T follicular helper cell (primary cell): ENCODE data around the gene FOXG1.

Source experiments
- DNase-seq: peaks from one replicate; pipeline ENCODE4 v3.0.0-alpha.2; 2020; ENCODE audit warnings: low read depth
- total RNA-seq, 2 experiments: gene quantifications; one replicate each; lab custom pipeline; 2026; lab: John Stamatoyannopoulos, UW

FOXG1 gene
- total RNA-seq, result 0 to 0.06 reads per million in 2 experiments

DNA sequence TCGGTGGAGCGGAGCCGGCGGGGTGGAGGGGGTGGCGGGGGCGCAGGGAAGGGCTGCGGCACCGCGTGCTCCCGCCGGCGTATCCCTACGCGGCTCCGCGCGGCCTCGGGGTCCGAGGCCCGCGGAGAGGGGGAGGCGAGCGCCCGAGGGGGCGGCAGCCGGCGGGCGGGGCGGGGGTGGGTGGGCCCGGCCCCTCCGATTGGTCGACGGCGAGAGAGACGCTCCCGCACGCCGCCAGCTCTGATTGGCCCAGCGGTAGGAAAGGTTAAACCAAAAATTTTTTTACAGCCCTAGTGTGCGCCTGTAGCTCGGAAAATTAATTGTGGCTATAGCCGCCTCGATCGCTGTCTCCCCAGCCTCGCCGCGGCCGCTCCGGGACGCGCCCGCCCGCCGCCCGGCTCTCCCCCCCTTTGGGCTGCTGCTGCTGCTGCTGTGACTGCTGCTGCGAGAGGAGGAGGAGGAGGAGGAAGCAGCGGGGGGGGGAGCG is at the start of gene FOXG1:
Gene FOXG1 (plus strand): TSS at position 319 of the 487 bp plus-strand sequence. CDS start 493 bp downstream, outside the sequence.
- no peak for DNase-seq

DNA sequence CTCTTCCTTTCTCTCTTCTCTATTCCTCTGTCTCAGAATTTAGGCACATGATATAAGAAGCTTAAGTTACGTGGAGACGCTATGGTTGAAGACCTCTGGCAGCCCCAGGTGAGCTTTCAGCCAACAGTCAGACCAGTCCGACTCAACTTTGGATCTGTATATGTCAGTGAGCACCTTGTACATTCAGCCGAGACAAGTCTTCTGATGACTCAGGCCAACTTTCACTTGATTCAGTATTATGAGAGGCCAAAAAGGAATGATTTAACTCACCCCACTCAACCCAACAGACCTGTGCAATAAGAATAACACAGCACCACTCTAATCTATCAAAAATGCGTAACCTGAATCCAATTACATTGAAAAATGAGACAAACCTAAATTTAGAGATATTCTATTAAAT is 47.5 kb upstream of the FOXG1 start:
- DNase-seq, result no peak

DNA sequence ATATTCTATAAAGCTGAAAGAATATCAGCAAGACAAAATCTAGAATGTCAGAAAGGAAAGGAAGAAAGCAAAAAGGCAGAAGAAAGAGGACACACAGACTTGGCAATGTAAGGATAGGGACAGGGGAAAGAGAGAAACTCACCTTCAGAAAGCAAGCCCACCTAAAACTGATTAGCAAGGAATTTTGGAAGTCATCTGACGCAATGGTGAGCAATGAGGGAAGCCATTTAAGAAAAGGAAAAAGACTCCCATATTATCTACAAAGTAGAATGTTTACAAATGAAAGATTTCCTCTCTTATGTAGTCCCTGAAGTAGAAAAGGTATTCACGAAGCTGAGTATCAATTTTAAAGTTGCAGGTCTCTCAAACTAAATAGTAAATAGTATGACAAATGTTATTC is 35.2 kb upstream of the FOXG1 start:
- no peak for DNase-seq

DNA sequence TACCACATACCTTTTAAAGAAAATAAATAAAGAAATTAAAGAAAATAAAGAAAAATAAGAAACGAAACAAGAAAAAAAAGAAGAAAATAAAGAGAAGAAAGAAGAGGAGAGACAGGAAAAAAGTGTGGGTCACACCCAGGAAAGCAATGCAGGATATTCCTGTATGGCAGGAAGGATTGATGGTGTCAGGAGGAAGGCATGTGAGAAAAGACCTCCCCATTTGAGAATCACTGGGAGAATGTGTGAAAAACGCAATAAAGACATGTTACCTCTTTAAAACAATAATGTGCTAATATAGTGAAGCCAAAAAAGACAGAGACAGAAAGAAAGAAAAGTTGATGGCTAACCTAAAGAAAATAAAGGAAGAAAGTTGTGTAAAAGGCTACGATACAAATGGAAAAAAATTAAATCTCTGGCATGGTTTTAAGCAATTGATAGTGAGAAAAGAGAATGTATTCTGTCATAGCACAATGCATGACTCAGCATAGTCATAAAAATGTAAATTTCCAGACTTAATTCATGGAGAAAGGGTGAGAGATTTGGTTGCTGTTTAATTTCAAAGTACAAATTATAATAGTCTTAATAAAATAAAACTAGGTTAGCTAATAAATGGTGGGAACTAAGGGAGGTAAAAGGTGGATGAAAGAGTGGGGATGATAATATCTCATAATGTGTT is 24.3 kb upstream of the FOXG1 start:
- DNase-seq, result no peak

DNA sequence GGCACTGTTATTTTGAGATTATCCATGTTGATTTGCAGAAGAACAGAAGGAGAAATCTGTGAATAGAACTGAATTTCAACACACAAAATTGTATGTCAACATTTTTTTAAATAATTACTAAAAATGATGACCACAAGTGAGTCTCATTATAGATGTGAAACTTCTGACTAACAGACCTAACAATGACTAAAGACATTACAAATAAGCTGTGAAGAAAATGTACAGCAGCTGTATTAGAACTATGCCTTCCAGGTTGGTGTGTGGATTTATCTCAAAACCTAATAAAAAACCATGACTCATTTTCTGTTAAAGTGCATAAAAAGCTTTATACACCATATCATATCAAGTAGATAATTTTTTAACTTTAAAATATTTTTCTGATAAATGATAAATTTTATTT is 22.5 kb upstream of the FOXG1 start:
- no peak for DNase-seq

DNA sequence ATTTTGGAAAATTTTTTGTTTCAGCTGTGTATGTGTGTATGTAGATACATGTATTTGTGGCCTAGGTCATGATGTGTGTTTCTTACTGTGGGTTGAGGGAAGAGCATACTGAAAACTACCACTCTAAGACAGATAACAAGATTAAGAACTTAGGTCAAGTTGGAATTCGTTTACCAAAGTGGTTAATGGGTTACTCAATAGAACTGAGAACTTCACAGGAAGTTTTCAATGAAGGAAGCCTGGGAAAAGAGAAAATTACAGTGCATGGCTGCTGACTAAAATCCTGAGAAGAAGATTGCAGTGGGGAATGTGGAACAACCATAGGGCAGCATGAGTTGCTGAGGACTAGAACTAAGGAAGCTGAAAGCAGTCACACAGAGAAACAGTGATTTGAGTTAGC is 21.4 kb upstream of the FOXG1 start:
- DNase-seq, result no peak

DNA sequence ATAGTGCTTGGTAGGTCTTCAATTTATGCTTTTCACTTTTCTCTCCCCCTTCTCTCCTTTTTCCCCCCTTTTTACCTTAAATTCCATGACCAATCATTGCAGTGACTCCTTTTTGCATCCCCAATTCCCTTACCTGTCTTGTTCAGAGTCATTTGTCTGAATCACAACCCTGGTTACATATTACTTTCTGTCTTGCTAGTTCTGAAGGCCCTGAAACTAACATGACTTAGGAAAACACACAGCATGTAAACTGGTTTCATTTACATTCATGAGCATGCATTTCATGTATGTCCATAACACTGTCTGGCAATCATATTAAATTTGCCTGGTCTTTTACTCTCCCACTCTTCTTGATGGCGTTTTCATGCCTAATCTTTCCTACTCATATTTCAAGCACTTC is 20.3 kb upstream of the FOXG1 start:
- DNase-seq, result no peak

DNA sequence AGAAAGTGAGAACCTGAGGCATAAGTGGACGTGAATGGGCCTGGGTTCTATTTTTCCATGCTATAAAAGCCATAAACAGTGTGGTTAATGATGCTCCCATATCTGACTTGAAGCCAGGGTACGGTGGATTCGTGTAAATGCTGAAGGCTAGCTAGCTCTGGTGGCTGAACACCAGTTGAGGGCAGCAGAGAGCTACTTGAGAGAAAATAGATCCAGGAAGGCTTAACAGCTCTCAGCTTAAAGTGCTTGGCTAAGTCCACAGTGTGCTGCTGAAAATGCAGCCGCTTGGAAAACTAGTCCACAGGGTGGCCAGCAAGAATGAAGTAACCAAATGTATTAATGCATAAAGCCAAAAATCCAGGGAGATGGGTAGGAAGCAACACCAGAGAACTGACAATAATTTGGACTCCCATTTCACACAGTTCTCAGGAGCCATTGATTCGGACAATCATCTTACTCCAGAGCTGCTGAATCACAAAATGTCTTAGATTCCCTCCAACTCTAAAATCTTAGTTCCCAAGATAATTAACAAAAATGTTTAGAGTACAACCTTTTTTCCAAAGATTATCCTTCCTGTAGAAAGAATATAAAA is 15.0 kb upstream of the FOXG1 start:
- no peak for DNase-seq

DNA sequence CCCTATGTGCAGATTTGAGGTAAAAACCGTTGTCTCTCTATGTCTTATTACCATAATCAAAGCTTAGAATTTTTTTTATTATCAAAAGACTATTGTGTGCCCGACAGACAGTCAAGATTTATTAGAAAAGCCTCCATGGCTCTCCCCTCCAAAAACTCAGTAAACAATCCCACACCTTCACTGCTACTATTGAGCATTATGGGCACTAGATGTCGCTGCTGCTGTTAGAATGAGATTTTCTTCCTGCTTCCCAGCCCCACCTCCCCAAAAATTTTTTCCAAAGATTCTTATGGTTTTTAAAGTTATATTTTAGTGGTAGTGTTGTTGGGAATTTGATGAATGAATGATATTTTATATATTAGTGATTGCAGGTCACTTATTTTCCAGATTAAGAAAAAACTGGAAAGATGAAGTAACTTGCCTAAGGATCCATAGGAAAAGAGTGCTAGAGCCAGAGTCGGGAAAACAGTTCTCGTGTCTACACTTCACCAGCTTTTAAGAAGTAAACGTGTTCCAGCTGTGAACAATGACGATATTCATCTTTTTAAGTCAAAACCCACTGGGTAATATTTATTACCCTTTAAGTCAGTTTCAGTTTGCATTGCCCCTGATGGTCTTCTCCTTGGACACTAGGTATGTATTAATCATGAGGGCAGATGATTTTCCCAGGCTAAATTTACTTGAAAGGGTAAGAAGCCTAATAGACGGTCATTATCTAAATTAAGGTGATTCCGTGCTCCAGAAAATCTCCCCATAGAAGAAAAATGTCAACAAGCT is 12.2 kb upstream of the FOXG1 start:
- no peak for DNase-seq

DNA sequence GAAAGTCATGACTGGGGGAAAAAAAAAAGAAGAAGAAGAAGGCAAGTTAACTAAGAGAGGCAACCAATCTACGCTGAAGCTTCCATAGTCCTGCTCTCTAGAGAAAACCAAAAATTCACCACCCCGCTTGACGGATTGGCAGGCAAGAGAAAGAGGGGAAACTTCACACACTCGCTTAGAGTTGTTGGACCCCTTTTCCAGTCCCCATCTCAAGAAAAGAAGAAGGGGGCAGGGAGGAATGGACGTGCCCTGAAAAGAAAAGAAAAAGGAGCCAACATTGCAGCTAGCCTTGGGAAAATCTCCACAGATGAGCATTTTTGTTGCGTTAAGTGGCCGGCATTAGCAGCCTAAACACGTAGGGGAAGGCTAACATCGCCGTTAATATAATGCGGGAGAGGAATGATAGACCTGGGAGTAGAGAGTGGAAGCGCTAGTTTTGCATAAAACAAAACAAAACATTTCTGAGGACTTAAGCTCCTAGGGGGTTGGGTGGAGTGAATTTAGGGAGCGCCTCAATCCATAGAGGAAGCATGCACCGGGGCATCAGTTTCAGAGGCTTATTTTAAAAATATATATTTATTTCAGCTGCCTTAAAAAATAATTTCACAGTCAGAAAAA is 11.3 kb upstream of the FOXG1 start:
- DNase-seq, result no peak

DNA sequence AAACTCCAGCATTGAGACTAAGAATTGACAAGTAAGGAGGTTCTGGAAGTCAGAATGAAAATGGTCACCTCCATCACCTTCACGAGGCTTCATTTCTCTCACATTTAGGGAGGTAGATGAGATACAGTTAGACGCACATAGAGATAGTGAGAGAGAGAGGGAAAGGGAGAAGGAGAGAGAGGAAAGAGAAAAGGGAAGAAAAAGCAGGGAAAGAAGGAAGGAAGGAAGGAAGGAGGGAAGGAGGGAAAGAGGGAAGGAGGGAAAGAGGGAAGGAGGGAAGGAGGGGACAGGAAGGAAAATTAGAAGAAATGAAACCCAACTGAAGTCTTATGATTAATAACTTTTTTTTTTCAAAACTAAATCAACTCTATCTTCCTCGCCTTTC is 10.7 kb upstream of the FOXG1 start:
- no peak for DNase-seq

DNA sequence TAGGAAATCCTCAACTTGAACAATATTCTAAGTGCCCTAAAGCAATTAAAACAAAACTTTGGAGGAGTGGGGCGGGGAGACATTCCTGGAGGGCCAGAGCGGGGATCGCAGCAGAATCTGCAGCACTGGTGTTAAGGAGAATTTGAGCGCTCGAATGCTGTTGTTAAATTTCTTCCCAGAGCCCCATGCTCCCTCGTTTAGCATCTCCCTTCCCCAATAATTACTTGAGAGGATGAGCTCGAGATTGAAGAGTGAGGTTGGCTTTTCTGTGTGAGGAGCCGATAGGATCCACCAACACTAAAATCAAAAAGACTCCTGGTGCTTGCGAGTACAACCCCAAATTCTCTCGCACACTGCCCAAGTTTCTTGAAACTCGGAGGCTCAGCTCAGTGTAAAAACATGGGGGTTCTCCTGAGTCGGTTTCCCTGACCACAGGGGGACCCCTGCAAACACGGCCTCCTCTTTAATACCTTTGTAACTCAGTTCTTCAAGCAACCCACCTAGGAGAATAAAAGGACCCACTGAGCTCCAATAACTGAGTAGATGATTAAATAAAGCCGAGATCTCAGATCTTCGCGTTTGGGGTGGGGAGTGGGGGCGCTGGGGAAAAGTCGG is 10.2 kb upstream of the FOXG1 start:
- no peak for DNase-seq

DNA sequence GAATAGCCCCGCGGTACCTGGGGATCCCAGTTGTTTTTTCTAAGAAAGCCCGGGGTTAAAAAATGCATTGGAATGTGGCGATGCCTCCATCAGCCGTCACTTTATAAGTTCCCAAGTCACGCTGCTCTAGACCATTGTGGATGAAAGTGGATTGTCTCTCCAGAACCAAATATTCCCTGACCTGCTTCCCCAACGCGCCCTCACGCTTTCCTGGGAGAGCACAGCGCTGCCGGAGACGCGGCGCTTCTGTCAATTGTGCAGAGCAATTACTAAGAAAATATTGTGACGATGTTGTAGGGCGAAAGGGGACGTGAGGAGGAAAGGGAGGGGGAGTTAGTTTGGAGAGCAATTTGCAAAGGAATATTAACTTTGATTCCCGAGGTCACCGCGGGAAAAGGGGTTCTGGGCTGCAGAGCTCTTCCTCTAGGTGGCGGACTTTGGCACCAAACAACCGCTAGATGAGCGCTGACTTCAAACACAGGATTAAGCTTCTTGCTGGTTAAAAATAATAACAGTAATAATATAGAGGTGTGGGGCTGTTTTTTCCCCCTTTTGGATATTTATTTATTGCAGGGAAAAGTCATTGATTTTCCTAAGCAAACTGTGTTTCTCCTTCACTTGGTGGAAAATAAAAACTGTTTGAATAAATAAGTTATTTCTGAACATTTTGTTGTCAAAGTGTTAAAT is 9.6 kb upstream of the FOXG1 start:
- DNase-seq, result no peak

DNA sequence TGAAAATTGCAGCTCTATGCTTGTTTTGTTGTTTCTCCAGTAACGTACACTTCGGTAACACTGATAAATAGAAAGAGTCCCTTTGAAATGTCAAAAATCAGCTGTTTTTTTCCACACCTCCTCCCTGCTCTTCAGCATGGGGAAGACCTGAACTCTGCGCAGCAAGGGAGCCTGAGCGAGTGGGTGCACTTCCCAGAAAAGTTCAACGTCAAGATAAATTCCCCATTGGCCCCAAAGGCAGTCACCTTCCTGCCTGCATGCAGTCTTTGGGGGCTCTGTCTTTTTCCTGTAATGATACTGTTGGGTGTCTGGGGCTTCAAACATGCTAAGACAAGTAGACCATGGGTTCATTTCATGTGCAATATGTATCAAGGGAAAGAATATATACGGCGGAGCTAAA is 8.8 kb upstream of the FOXG1 start:
- DNase-seq, result no peak

DNA sequence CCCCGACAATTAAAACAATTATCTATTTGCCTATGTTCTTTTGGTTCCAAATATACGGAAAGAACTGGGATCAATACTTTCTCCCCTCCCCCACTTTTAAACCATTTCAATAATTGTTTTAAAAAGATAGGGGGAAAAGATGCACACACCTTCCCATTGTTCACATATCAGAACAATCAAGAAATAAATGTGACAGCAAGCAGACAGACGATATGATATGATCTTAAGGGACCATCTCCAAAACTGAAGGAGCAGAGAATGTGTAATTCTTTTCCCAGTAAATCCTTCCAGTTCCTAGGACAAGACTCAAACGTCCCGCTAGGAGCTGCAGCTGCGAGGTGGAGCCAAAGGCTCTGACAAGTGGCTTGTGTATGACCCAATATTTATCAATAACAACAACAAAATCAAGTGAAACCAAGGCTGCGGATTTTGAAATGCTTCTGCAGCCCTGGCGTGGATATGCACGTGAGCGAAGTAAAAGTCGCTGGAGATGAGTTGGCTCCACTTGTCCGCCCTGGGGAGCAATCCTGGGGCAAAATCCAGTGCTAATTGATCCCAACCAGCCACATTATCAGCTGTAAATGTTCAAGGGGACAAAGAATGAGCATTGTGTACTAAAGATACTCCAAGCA is 8.2 kb upstream of the FOXG1 start:
- DNase-seq, result no peak

DNA sequence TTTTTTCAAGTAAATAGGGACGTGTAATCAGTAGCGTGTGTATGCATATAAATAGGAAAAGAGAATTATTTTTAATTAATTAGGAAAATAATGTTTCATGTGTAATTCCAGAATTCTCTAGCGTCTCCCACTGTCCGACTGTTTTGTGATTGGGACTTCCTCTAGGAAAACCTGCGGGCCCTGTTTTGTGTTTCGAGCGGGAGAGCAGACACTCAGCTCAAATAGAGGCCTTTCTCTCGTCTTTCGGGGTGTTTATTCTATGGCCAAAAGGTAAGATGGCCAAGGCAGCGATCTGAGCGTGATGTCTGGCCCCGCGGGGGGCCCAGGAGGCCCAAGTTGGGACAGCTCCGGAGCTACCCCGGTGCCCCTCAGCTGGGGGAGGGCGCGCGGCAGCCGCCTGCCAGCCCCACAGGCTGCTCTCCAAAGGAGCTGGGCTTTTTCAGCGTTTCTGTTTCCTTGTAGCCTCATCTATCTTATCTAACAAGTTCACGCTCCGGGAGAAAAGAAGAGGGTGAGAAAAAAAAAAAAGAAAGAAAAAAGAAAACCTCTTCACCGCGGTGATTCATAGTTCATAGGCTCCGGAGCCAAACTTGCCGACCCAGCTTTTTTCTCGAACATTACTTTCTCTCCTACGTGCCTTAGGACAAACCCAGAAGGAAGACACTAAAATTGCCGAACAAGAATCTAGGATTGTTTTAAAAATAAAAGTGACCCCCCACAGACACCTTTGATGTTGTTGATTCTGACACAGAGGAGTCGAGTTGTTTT is 7.5 kb upstream of the FOXG1 start:
- DNase-seq, result no peak

DNA sequence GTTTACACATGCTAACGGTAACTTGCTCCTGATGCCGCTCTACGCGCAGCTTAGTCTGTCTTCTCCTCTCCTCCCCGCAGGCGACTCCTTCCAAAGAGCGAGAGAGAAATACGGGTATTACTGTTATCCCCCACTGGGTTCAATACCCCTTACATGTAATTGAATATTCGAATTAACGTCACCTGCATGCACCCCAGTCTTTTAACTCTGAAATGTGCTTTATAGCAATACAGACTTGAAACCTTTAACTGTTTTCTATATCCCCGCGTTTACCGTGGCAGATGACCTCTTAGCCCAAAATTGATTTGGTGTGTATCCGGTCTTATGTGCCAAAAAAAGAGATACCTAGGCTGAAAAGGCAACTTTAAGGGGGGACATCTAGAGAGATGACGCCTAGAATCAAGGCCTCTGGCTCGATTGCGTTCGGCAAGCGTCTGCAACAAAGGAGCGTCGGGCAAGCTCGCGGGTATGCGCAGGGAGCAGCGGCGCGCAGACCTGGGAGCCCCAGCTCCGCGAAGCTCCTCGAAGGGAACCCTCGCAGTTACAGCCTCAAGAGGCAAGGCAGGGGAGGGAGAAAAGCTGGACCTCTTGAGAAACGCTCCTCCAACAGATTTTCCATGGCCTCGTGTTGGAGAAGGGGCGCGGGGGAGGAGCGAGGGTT is 6.8 kb upstream of the FOXG1 start:
- no peak for DNase-seq

DNA sequence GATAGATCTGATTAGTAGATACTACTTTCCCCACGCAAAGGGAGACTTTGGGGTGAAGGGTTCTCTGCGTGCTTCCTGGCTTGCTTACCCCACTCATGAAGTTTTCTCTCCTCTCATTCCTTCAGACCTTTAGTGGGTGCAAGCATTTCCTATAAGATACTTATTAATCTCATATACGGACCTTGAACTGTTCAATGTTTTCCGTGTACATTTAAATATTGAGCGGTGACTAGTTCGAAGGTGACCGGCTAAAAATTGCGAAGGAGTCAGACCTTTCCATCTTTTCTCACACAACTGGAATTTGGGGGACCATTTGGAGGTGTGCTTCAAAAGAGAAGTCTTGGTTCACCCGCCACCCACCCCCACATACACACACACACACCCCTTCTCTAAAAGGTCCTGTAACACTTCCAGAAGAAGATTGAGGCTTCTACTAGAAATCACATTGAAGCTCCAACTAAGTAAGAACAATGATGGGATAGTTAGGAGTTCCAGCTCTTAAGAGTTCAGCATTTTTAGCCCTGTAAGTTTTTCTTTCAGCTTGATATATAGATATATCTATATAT is 6.1 kb upstream of the FOXG1 start:
- no peak for DNase-seq
